IPS-20b (cell line): ENCODE measurements around the gene AGRP.

Experiments used
- H3K27ac ChIP-seq: one replicate; pipeline ENCODE4 v1.5.1; 2013; ENCODE audit warnings: low read length
- H3K27me3 ChIP-seq: 2 replicates; pipeline ENCODE4 v1.6.1; 2013; ENCODE audit warnings: mild to moderate bottlenecking, low read length, inconsistent platforms; ENCODE audit not compliant: insufficient read depth
- H3K36me3 ChIP-seq: 2 replicates; pipeline ENCODE4 v1.6.1; 2013; ENCODE audit warnings: low read depth, mild to moderate bottlenecking, inconsistent platforms, low read length, moderate library complexity; ENCODE audit not compliant: insufficient read depth
- H3K4me1 ChIP-seq: 2 replicates; pipeline ENCODE4 v1.6.1; 2013; ENCODE audit warnings: mild to moderate bottlenecking, control low read depth, inconsistent platforms, low read length, moderate library complexity; ENCODE audit not compliant: insufficient read depth
- H3K4me3 ChIP-seq: 2 replicates; pipeline ENCODE4 v1.5.1; 2013; ENCODE audit warnings: mild to moderate bottlenecking, low read length, inconsistent platforms
- H3K9ac ChIP-seq: 2 replicates; pipeline ENCODE4 v1.6.1; 2013; ENCODE audit warnings: low read depth, mild to moderate bottlenecking, inconsistent platforms, low read length, moderate library complexity
- H3K9me3 ChIP-seq: 2 replicates; pipeline ENCODE4 v1.6.1; 2013; ENCODE audit warnings: mild to moderate bottlenecking, low read depth, low read length, inconsistent platforms; ENCODE audit not compliant: insufficient read depth

The AGRP gene

GRCh38 chr16:67483150-67483549, at the start of gene AGRP:
Gene AGRP, minus strand, starts transcription at chr16:67483547. Its CDS starts 149 bp downstream, at chr16:67483398.
- Histone ChIP-seq H3K9ac (no peak within 1 kb of the TSS), H3K27me3 (peaks cover 26% of the 10 kb centered on the region), H3K27ac (no peak within 1 kb of the TSS), H3K9me3 (no peaks in the 10 kb centered on the region), H3K36me3 (no peaks in the 10 kb centered on the region), H3K4me1 (peaks cover 8% of the 10 kb centered on the region; the same call in 1 of the 2 replicates), H3K4me3 (no peak within 1 kb of the TSS)

- no peak overlapping the region for H3K27ac ChIP-seq
- no peaks in the 10 kb centered on the region for H3K36me3 ChIP-seq
- H3K9ac ChIP-seq = no peak overlapping the region
- H3K4me1 ChIP-seq = no peaks in the 10 kb centered on the region; the same call in none of the 2 replicates
- H3K27me3 ChIP-seq = peaks cover 99% of the 10 kb centered on the region
- no peaks in the 10 kb centered on the region for H3K9me3 ChIP-seq
- H3K4me3 ChIP-seq = no peak overlapping the region
Measured at GRCh38 chr16:67531247-67531646, 47.9 kb upstream of the AGRP start.

DNA sequence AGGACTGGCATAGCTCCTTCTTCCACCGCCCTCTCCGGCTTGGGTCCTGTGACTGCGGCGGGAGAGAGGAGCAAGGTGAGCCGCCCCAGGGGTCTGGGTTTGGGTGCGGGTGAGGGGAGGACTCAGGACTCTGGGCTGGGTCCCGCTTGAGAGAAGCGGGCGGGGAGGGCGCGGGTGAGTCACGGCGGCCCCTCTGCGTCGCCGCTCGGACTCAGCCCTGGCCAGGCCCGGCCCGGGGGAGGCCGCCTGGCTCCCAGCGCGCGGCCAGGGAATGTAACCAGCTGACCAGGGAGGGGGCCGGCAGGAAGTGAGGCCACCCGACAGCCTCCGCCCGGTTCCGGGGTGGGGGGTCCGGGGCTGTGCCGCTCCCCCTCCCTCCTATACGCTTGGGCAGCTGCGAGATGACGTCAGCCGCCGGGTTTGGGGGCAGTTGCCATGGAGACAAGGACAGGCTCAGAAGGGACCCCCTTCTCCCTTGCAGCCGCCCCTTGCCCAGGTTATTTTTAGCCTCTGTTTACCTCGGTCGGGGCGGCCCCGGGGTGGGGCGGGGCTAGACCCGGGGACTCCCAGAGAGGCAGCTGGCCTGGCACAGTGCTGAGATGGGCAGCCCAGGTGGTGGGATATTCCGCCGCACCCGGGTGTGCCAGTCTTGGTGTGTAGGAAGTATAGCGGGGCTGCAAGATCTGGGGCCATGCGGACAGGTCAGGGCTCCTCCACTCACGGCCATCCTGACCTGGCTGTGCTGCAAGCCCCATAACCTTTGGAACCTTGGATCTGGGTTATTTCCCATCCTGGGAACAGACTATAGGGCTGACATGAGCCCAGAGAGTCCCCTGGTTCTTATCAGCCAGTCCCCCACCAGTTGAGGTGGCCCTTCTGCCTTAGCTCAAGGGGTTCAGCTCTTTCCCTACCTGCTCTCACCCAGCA, 46.9 kb upstream of the AGRP start:
- peak overlapping the region; percentile 66 for H3K4me3 ChIP-seq
- no peaks in the 10 kb centered on the region; the same call in none of the 2 replicates for H3K4me1 ChIP-seq
- H3K27me3 ChIP-seq = peaks cover 99% of the 10 kb centered on the region
- H3K9ac ChIP-seq = no peak overlapping the region
- H3K27ac ChIP-seq = no peak overlapping the region
- H3K36me3 ChIP-seq = no peaks in the 10 kb centered on the region
- H3K9me3 ChIP-seq = no peaks in the 10 kb centered on the region

GRCh38 chr16:67529582-67530012, 46.2 kb upstream of the AGRP start:
- peak overlapping the region; percentile 37; the same call in 1 of the 2 replicates for H3K9ac ChIP-seq
- H3K4me3 ChIP-seq = peak overlapping the region; percentile 66
- no peaks in the 10 kb centered on the region; the same call in none of the 2 replicates for H3K4me1 ChIP-seq
- no peaks in the 10 kb centered on the region for H3K9me3 ChIP-seq
- peaks cover 99% of the 10 kb centered on the region for H3K27me3 ChIP-seq
- H3K36me3 ChIP-seq = no peaks in the 10 kb centered on the region
- H3K27ac ChIP-seq = no peak overlapping the region

GRCh38 chr16:67528870-67529581, 45.7 kb upstream of the AGRP start:
- Histone ChIP-seq H3K9me3 (no peaks in the 10 kb centered on the region), H3K36me3 (no peaks in the 10 kb centered on the region), H3K9ac (peak overlapping the region; percentile 37; the same call in 1 of the 2 replicates), H3K4me3 (peak overlapping the region; percentile 66), H3K4me1 (no peaks in the 10 kb centered on the region; the same call in none of the 2 replicates), H3K27ac (no peak overlapping the region), H3K27me3 (peaks cover 99% of the 10 kb centered on the region)

DNA sequence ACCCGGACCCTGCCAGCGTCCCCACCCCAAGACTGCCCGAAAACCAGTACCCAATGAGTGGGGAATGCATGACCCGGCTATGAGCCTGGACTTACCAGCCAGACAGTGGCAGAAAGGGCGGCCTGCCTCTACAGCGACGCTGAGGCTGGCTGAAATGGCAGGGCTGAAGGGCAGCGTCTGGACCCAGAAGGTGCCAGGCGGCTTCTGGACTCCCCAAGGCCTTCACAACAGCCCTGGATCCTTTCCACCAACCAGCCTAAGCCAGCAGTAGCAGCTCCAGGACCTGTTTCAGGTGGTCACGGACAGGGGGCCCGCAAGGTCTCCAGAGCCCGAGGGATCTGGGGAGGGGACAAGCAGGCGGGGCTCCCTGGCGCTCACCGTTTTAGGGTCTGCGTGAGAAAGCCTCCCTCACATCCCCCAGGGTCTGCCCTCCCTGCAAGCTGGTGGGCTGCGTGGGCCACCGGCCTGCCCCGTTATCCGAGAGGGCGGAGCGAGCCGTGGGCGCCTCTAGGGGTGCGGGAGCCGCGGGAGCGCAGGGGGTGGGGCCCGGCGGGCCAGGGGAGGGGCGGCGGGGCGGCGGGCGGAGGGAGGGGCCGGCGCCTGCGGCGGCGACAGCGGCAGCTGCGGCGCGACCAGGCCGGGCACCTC, 45.0 kb upstream of the AGRP start, which contains the start of gene RIPOR1:
RIPOR1 (plus strand) TSS at position 608 of the 648 bp plus-strand sequence. CDS start 9,618 bp downstream, outside the sequence.
- Histone ChIP-seq H3K4me3 (peak within 1 kb of the TSS; percentile 66), H3K27me3 (peaks cover 99% of the 10 kb centered on the region), H3K27ac (no peak within 1 kb of the TSS), H3K36me3 (no peaks in the 10 kb centered on the region), H3K4me1 (no peaks in the 10 kb centered on the region; the same call in none of the 2 replicates), H3K9me3 (no peaks in the 10 kb centered on the region), H3K9ac (peak within 1 kb of the TSS; percentile 37; the same call in 1 of the 2 replicates)

DNA sequence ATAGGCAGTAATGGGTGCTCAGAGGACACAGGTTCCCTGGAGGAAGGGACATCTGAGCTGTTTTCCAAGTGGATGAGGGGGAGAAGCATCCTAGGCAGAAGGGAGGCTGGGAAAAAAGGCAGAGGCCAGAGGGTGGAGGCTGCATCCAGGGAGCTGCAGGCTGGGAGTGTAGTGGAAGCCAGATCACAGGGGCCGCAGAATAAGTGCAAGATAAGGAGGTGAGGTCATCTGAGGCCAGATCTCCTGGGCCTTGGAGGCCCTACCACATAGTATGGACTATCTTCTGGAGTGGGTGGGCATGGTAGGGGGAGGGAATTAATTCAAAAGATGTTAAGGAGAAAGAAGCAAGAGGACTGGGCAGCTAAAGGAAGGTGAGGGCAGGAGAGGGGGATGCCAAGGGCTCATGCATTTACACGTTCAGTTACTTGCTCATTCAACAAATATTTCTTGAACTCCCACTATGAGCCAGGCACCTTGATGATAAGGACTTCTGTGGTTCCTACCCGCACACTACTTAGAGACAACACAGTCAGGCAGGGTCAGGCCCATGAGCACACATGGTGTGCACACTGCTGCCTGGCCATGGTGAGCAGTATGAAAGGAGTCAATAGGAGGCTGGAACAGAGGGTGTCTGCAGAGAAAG, 42.9 kb upstream of the AGRP start:
- H3K9ac ChIP-seq = no peak overlapping the region; the same call in 1 of the 2 replicates
- H3K4me1 ChIP-seq = no peaks in the 10 kb centered on the region; the same call in none of the 2 replicates
- no peak overlapping the region for H3K4me3 ChIP-seq
- peaks cover 94% of the 10 kb centered on the region for H3K27me3 ChIP-seq
- H3K36me3 ChIP-seq = no peaks in the 10 kb centered on the region
- no peaks in the 10 kb centered on the region for H3K9me3 ChIP-seq
- H3K27ac ChIP-seq = no peak overlapping the region

GRCh38 chr16:67525176-67525860, 42.0 kb upstream of the AGRP start:
- H3K27me3 ChIP-seq = peaks cover 85% of the 10 kb centered on the region
- H3K4me3 ChIP-seq = no peak overlapping the region
- no peaks in the 10 kb centered on the region for H3K9me3 ChIP-seq
- H3K27ac ChIP-seq = no peak overlapping the region
- no peaks in the 10 kb centered on the region for H3K36me3 ChIP-seq
- H3K9ac ChIP-seq = no peak overlapping the region
- H3K4me1 ChIP-seq = no peaks in the 10 kb centered on the region; the same call in none of the 2 replicates

DNA sequence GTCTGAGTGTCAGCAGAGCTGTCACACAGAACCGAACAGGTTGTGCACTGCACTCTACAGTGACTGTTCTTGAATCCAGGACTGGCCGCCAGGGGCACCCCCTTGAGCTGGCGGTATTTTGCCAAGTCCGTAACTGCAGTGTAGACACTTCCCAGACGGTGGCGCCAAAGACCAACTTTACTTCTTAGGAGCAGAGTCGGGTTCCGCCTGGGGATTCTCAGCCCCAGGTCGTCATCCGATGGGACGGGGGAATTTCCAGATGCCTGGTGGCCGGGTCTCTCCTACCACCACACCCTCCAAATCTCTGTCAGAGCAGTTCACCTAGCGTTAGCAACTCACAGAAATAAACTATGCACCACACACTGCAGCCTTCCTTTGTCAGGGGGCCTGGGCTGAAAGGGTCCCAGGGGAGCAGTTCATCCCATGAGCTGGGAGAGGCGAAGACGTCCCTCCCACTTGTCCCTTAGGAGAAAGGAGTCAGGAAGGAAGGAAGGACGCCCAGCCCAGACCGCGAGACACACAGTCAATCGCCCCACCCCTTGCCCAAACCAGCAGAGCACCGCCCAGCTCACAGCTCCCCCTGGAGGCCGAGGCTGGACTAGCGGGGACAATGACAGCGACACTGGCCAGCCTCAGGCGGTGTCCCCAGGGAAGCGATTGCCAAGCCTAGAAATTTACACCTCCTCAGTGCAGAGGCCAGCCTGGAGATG, 37.9 kb upstream of the AGRP start:
- Histone ChIP-seq H3K27me3 (peaks cover 70% of the 10 kb centered on the region), H3K4me3 (peak overlapping the region; percentile 60), H3K9me3 (no peaks in the 10 kb centered on the region), H3K4me1 (no peaks in the 10 kb centered on the region), H3K36me3 (no peaks in the 10 kb centered on the region), H3K9ac (peak overlapping the region; percentile 56; the same call in 1 of the 2 replicates), H3K27ac (no peak overlapping the region)

GRCh38 chr16:67519242-67519641, 35.9 kb upstream of the AGRP start:
- H3K27ac ChIP-seq = no peak overlapping the region
- H3K36me3 ChIP-seq = no peaks in the 10 kb centered on the region
- H3K9ac ChIP-seq = no peak overlapping the region
- no peak overlapping the region for H3K4me3 ChIP-seq
- H3K27me3 ChIP-seq = peaks cover 58% of the 10 kb centered on the region
- H3K9me3 ChIP-seq = no peaks in the 10 kb centered on the region
- no peaks in the 10 kb centered on the region for H3K4me1 ChIP-seq
